A549 (cell line): ENCODE measurements around the gene MAPRE3.

Experiments used
- BHLHE40 ChIP-seq: IDR thresholded peaks from 2 replicates; pipeline ENCODE4 v1.6.1; 2012; ENCODE audit warnings: low read depth, low read length, inconsistent platforms
- CBX8 ChIP-seq: fragments of 200-600 bp; sonication (generic); IDR thresholded peaks from 2 replicates; pipeline ENCODE4 v1.6.1; 2016
- EP300 ChIP-seq, 2 experiments: fragments of >200 bp; sonication (Bioruptor Twin); formaldehyde crosslinking; IDR thresholded peaks; 2 replicates in 1 of 2; 3 replicates in 1 of 2; pipeline ENCODE4 v1.6.1; 2016 to 2017
- HDAC2 ChIP-seq: fragments of 200-600 bp; sonication (generic); IDR thresholded peaks from 2 replicates; pipeline ENCODE4 v1.6.1; 2016
- JUNB ChIP-seq: fragments of >200 bp; sonication (Bioruptor Twin); formaldehyde crosslinking; IDR thresholded peaks from 2 replicates; pipeline ENCODE4 v1.6.1; 2016
- MAX ChIP-seq: IDR thresholded peaks from 2 replicates; pipeline ENCODE4 v1.6.1; 2012
- PHF8 ChIP-seq: fragments of 200-600 bp; sonication (generic); IDR thresholded peaks from 2 replicates; pipeline ENCODE4 v1.6.1; 2016; ENCODE audit warnings: low read depth, mild to moderate bottlenecking, antibody characterized with exemption, moderate library complexity, borderline replicate concordance
- RFX5 ChIP-seq: fragments of 450-650 bp; IDR thresholded peaks from 2 replicates; pipeline ENCODE4 v1.7.1; 2014; ENCODE audit warnings: antibody characterized with exemption, mild to moderate bottlenecking, moderate library complexity
- SMC3 ChIP-seq: fragments of >200 bp; sonication (Bioruptor Twin); formaldehyde crosslinking; IDR thresholded peaks from 3 replicates; pipeline ENCODE4 v1.6.1; 2018; ENCODE audit warnings: inconsistent platforms
- TF ChIP-seq, protein P1 (sequence below): fragments of >200 bp; sonication (Bioruptor Twin); formaldehyde crosslinking; IDR thresholded peaks from 3 replicates; pipeline ENCODE4 v1.5.1; 2016
- TF ChIP-seq, protein P2 (sequence below): fragments of 150-350 bp; IDR thresholded peaks from 2 replicates; pipeline ENCODE4 v1.6.1; 2014; ENCODE audit warnings: low read depth, mild to moderate bottlenecking, low read length

DNA sequence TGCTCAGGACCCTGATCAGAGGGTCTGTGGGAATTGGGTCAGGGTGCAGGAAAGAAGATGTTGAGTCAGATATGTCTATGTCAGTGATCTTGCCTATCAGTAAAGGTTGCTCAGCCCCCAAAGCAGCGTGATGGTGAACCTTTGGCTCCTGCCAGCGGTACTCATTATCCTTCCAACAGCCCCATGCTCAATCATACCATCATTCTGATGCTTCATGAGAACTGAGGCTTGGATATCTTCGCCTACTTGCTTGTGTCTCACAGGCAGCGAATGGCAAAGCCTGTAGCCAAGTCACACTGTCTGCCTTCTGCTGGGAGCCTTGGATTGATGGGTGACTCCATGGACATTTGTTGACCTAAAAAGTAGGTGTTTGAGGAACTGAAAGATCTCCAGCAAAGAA lies 43.3 kb downstream of the MAPRE3 start:
- TF ChIP-seq, protein P1, sequence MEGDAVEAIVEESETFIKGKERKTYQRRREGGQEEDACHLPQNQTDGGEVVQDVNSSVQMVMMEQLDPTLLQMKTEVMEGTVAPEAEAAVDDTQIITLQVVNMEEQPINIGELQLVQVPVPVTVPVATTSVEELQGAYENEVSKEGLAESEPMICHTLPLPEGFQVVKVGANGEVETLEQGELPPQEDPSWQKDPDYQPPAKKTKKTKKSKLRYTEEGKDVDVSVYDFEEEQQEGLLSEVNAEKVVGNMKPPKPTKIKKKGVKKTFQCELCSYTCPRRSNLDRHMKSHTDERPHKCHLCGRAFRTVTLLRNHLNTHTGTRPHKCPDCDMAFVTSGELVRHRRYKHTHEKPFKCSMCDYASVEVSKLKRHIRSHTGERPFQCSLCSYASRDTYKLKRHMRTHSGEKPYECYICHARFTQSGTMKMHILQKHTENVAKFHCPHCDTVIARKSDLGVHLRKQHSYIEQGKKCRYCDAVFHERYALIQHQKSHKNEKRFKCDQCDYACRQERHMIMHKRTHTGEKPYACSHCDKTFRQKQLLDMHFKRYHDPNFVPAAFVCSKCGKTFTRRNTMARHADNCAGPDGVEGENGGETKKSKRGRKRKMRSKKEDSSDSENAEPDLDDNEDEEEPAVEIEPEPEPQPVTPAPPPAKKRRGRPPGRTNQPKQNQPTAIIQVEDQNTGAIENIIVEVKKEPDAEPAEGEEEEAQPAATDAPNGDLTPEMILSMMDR, result no peak
- no peak for TF ChIP-seq BHLHE40
- no peak for TF ChIP-seq MAX
- no peak for TF ChIP-seq JUNB
- TF ChIP-seq CBX8, result no peak
- TF ChIP-seq SMC3, result no peak
- TF ChIP-seq PHF8, result no peak
- no peak for TF ChIP-seq EP300 (IDR thresholded peaks at IDR 0.05)
- TF ChIP-seq RFX5, result no peak
- TF ChIP-seq, protein P2, sequence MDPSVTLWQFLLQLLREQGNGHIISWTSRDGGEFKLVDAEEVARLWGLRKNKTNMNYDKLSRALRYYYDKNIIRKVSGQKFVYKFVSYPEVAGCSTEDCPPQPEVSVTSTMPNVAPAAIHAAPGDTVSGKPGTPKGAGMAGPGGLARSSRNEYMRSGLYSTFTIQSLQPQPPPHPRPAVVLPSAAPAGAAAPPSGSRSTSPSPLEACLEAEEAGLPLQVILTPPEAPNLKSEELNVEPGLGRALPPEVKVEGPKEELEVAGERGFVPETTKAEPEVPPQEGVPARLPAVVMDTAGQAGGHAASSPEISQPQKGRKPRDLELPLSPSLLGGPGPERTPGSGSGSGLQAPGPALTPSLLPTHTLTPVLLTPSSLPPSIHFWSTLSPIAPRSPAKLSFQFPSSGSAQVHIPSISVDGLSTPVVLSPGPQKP, result no peak
- TF ChIP-seq HDAC2, result no peak
